Measurements from ENCODE around the gene GNAQ.

The GNAQ gene

DNA sequence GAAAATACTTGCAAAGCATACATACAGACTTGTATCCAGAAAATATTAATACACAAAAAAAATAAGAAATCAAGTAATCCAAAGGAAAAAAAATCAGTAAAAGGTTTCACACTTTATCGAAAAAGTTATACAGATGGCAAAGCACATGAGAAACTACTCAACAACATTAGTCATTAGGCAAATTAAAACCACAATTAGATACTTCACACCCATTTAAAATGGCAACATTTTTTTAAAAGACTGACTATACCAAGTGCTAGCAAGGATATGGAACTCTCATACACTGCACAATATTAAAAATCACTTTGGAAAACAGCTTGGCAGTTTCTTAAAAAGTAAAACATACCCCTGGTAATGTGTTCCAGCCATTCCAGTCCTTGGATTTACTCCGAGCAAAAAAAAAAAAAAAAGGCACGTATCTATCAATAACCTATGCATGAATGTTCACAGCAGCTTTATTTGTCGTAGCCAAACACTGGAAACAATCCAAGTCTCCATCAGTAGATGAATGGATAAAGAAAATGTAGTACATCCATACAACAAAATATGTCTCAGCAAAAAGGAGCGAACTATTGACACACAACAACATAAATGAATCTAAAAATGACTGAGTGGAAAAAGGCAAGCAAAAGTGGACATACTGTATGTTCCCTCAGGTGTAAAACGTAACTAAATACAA is 66.0 kb downstream of the GNAQ start:
- DNase-seq: no peak

DNA sequence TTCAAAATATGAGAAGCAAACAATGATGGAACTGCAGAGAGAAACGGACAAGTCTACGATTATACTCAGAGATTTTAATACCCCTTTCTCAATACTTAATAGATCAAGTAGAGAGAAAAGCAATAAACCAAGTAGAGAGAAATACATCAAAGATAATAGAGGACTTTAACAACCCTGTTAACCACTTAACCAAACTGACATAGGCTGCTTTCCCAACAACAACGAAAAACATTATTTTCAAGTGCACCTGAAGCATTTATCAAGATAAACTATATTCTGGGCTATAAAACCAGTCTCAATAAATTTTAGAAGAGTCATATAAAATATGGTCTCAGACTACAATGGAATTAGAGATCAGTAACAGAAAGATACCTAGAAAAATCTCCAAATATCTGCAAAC is 67.4 kb downstream of the GNAQ start:
- DNase-seq: no peak

DNA sequence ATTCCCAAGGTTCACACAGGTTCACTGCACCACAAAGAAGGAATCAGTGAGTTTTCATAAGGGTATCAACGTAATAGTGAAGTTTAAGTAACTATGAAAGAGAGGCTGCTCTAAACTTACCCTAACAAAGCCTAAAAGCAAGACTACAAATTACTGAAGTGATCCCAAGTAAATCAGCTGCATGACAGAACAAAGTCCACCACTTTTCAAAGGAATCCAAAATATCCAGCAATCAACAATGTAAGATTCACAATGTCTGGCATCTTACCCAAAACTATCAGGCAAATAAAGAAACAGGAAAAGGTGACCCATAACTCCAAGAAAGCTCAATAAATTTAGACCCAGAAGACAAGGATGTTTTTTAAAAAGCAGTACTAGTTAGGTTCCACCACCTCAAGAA is 70.1 kb downstream of the GNAQ start:
- no peak for DNase-seq

GRCh38 chr9:77960356-77961153 is 71.1 kb downstream of the GNAQ start:
- DNase-seq: no peak

DNA sequence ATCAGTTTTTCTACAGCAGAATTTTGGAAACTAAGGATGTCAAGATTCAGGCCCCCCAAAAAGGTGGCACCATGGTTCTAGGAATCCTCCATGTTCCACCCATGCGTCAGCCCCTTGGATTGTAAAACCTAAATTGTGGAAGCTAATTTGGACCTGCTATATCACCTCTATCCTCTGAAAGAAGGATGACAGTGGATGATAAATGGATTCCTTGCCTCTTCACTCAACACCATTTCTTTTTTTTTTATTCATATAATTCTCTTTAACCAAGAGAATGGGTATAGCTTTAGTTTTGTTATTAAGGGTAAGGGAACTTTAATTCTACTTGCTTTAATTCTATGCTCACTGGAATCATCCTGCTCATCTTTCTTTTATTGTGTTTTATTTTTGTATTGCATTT is 71.8 kb downstream of the GNAQ start:
- no peak for DNase-seq

DNA sequence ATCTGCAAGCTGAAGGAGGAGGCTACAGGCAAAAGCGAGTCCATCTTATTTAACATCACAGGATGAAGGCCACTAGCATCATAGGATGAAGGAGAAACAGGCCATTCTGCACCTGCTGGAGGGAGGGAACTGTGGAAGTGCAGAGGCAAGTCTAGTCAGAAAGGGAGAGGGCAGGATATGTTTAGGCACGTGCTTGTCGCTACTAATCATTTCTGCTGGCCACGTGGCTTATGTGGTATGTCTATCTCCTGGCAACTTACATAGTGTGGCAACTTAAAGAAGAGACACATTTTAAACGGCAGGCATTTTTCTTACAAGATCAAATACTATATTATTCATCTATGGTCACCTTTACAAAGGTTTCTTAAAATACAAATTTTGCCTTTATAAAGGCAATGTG is 74.0 kb downstream of the GNAQ start:
- no peak for DNase-seq

DNA sequence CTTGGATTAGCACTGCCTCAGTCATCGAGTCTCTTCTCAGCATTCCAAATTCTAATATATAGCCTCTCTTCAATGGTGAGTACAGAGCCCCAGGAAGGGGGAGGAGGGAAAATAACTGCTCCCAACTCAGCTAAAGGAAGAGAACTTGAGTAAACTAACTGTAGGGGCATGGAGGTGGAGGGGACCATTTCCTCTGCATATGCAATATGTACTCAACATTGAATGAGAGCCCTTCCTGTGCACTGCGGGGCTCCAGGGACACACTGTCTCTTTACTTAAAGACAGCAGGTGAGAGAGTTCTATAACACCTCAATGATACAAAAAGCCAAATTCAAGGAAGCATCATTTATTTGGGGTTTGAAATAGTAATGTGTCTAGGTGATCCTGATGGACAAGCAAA is 75.1 kb downstream of the GNAQ start:
- DNase-seq: no peak

GRCh38 chr9:77954666-77955015 is 77.0 kb downstream of the GNAQ start:
- no peak for DNase-seq

- DNase-seq: peak; percentile 84
Measured at GRCh38 chr9:77954013-77954665, 77.5 kb downstream of the GNAQ start.

GRCh38 chr9:77953590-77953989 is 78.0 kb downstream of the GNAQ start:
- DNase-seq: no peak

DNA sequence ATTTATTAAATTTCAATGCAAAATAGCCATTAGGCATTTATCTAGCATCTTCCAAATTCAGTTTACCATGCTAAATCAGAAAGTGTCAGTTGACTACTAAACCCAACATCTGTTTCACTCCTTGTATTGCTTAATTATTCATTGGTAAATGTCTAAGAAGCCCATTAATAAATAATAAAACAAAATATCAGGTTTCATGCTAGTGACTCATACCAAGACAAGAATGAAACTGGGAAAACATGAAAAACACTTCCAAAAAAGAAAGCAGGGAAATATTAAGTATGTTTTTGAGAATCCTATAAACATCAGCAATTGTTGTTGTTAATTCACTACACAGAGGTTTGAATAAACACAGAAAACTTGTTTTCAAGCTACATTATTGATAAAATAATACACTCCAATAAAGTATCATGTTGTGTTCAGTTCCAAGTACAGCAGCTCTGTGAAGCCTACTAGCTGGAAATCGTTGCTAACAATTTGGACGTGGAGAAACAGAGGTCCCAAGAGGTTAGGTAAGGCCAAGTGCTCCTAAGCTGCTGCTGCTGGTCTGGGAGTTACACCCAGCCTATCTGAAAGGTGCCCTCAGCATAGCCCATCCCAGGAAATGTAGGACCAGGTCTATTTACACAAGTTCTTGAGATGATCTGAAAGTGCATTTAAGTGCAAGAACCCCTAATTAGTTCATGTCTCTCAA is 78.8 kb downstream of the GNAQ start:
- peak; percentile 34 for DNase-seq

- DNase-seq: no peak
Measured at GRCh38 chr9:77951369-77951768, 80.2 kb downstream of the GNAQ start.

DNA sequence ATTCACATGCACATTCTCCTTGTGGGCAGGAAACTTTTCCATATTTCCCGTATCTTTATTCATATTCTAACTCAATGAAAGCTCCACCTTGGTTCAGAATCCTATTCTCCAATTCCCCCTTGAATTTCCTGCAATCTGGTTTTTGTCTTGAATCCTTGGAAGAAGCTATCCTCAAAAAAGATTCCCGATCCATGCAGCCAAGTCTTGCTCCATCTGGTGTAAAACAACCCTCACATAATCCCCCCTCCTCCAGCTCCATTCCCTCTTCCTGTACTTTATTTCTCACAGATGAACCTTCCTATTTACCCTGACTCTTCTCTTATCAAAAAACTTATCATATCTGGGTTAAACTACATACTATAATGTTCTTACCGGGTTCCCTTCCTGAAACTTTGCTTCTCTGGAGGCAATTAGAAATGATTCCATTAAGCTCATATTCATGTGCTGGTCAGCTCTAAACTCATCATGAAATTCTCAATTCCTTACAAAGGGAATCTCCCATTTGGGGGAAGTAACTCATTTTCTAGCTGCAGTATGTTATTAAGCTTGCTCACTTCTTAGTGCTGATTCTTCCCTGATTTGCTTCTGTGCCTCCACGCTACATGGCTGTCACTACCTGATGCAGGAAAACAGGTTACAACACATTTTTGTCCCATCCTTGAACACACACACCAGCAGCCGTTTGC is 81.7 kb downstream of the GNAQ start:
- DNase-seq: peak; percentile 58

DNA sequence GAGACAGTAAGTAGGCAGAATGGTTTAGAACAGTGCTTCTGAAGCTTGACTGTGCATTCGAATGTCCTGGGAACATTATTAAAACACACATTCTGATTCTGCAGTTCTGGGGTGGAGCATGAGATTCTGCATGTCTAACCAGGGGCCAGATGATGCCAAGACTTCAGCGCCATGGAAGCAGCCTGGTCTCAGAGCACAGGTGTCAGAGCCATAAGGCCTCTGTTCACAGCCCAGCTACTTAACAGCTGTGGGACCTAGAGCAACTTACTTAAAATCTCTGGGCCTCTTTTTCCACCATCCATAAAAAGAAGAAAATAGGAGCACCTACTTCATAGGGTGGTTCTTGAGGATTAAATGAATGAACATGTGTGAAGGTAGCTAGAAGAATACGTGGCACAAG is 84.0 kb downstream of the GNAQ start:
- no peak for DNase-seq

DNA sequence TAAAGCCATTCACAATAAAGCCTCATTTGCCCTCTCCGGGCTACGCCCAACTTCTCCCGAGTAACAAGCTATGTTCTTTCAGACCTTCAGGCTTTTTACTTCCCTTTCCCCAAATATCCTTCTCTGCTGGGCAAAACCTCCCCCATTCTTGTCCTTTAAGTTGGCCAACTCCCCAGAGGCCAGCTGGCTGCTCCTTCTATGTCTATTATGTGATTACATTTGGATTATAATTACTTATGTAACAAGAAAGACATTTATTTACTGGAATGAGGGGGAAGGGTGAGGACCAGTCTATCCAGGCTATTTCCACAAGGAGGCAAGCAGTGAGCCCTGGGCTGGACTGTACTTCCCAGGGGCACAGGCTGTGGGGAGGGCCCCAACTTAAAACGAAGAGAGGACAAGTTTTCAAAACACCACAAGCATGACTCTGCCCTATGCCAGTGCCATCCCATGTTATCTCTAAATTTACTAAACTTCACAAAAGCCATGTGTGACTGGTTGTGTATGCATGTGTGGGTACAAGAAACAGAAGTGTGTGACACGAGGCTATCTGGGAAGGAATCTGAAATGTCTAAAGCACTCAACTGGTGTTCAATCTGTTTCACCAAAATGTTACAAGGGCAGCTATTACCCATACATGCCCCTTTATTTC is 84.5 kb downstream of the GNAQ start:
- peak; percentile 60 for DNase-seq

- DNase-seq: no peak
Measured at GRCh38 chr9:77946296-77946695, 85.3 kb downstream of the GNAQ start.

DNA sequence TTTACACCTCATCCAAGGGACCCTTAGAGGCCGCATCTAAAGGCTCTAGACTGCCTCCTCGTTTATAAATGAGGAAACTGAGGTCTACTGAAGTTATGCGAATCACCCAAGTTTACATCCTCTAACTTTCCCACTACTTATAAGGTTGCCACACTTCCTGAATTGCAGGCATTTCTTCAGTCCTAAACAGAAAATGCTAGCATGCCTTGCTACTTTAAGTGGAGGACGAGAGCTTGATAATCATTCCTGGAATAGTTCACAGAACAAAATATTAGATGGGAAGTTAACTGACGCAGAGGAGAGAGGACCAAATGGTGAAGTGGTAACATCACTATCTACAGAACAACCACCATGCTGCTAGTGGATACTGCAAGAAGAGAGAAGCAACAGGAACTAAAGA is 85.8 kb downstream of the GNAQ start:
- peak; percentile 91 for DNase-seq

DNA sequence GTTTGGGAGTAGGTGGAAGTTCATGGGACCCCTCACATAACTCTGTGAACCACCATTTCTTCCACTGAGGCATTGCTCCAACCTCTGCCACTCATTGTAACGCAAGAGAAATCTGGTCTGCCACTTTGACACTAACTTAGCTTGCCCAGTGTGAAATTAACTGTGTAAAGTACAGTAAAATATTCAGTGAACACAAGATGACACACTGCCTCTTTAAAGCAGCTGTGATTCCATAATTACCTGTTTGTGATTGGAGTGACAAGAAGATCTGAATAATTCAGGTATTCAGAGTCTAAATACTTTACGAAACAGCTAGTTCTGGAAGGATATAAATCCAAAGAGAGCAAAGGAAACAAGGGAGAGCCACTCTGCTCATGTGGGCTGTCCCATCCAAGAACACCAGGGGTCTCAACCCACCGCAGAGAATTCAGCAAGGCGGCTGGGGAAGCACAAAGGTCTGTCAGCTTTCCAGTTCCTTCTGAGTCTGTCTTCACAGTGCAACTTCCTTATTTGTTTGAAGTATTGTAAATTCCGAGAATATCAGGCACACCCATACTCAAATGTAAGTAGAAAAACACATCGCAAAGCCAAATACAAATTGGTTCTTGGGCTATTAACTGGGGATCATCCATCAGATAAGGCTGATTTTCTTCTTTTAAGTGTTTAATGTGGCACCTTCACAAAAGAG is 86.9 kb downstream of the GNAQ start:
- peak; percentile 87 for DNase-seq

DNA sequence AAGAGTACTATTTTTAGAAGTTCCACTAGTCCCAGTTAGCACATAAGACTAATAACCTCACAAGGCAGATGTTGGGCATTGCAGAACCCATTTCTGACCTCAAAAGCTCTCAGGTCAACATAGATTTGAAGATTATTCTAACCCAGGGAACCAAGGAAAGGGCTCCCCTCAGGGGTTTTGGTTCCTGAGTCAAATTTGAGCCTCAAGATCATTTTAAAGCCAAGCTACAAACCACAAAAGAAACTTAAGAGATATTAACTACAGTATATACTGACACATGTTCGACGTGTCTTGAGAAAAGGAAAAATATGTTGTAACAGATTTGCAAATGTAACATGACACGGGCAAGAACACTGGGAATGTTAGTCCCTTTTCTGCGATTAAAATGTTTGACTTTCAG is 88.6 kb downstream of the GNAQ start:
- no peak for DNase-seq

- DNase-seq: no peak
Measured at GRCh38 chr9:77939149-77939668, 92.4 kb downstream of the GNAQ start.

- DNase-seq: no peak
Measured at GRCh38 chr9:77938163-77938562, 93.4 kb downstream of the GNAQ start.

GRCh38 chr9:77935974-77936373 is 95.6 kb downstream of the GNAQ start:
- DNase-seq: peak; percentile 80

Data from suppressor macrophage treated with lipopolysaccharide for 4 hours (primary cell).